Activated CD8-positive, alpha-beta memory T cell treated with anti-CD3 and anti-CD28 coated beads, Interleukin-2, amount 50 U/mL, for 48 hours (primary cell): ENCODE data around the gene GJA8.
A peak's percentile ranks its signal among the peaks of the same experiment; 100 is the strongest.
"Not testable (repeated sequence)": the region's sequence is repeated elsewhere in the genome, so short reads cannot be mapped to it uniquely, and the experiment has no call there.

ENCODE experiments used
- DNase-seq: peaks from one replicate; pipeline ENCODE4 v3.0.0-alpha.2; 2020

GJA8 gene

DNA sequence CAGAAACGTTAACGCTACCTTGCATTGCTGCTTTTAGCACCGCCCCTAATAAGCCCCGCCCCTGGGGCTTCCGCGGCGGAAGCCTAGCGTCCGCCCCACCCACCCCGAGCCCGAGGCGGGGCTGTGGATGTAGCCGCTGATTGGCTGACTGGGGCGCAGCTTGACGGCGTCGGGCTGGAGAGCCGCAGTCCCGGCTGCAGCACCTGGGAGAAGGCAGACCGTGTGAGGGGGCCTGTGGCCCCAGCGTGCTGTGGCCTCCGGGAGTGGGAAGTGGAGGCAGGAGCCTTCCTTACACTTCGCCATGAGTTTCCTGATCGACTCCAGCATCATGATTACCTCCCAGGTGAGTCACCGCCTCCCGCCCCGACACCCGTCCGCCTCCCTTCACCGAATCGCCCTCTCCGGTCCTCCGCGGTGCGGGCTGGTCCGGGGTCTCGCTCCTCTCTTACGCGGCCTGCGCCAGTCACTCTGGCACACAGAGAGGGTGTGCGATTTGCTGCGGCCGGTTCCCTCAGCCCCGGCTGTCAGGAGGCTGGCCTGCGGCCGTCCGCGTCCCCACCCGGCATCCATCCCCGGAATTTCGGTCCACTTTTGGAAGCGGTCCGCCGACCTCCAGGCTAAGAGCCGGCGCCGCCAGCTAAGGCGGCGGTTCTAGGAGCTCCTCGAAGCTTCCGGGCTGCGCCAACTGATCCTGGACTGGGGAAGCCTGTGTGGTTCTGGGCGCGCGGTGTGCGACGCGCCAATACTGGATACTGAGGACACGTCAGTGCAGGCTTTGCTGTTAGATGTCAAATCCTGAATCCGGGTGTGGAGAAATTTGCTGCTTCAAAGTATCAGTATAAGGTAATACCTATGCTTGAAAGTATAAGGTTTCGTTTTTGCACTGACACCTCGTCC is 25.9 kb downstream of the GJA8 start, which contains the start of gene GPR89B:
TSS of gene GPR89B (plus strand) at position 185 of the 897 bp plus-strand sequence. CDS start at position 302, 117 bp downstream.
- peak; percentile 93 for DNase-seq

GRCh38 chr1:147931137-147931536 is 28.5 kb downstream of the GJA8 start:
- DNase-seq: not testable (repeated sequence)

- not testable (repeated sequence) for DNase-seq
Observed at GRCh38 chr1:147935296-147935695, 32.7 kb downstream of the GJA8 start.

- not testable (repeated sequence) for DNase-seq
Observed at GRCh38 chr1:147940456-147940855, 37.9 kb downstream of the GJA8 start.

GRCh38 chr1:147942563-147942962 is 40.0 kb downstream of the GJA8 start:
- DNase-seq: not testable (repeated sequence)

GRCh38 chr1:147949517-147949916 is 46.9 kb downstream of the GJA8 start:
- not testable (repeated sequence) for DNase-seq
